H1 (cell line): ENCODE results near the gene PSG2. TPM values are rescaled to one million over a fixed set of nuclear protein-coding genes. Genes with fewer than 3 reads are reported as not detected.
"Not testable (repeated sequence)": the region's sequence is repeated elsewhere in the genome, so short reads cannot be mapped to it uniquely, and the experiment has no call there.

ENCODE experiments used
- CTCF ChIA-PET: fragments of 300-600 bp; sonication (Branson Sonifier 250); formaldehyde crosslinking; loops from one replicate; lab custom pipeline; 2021; ENCODE audit not compliant: partially characterized antibody; lab: Charles Lee
- POLR2A ChIA-PET: fragments of 300-600 bp; sonication (Branson Sonifier 250); formaldehyde crosslinking; loops from one replicate; lab custom pipeline; 2021; ENCODE audit warnings: inconsistent platforms; ENCODE audit not compliant: partially characterized antibody; lab: Charles Lee
- DNase-seq, 2 experiments: peaks; one replicate each; pipeline versions ENCODE4 v3.0.0 to v3.0.0-alpha.2; 2010 to 2022; ENCODE audit warnings: low spot score in 2 of 2, low read depth in 1 of 2, mixed read lengths in 1 of 2
- FAIRE-seq: peaks from 2 replicates; lab custom pipeline; 2011; peaks lifted over from hg19 to GRCh38; lab: Jason Lieb, UNC
- H2AFZ ChIP-seq: 2 replicates; pipeline ENCODE4 v1.8.1; 2012; ENCODE audit warnings: low read length, inconsistent platforms
- H2AK5ac ChIP-seq: 2 replicates; pipeline ENCODE4 v1.6.1; 2013; ENCODE audit warnings: low read depth, low read length
- H2BK120ac ChIP-seq: replicated peaks from 2 replicates; pipeline ENCODE3; 2013; ENCODE audit warnings: low read depth, low read length, inconsistent platforms
- H2BK12ac ChIP-seq: 2 replicates; pipeline ENCODE4 v1.6.1; 2013; ENCODE audit warnings: low read depth, low read length
- H2BK15ac ChIP-seq: 2 replicates; pipeline ENCODE4 v1.6.1; 2013; ENCODE audit warnings: low read length
- H2BK20ac ChIP-seq: 2 replicates; pipeline ENCODE4 v1.6.1; 2013; ENCODE audit warnings: low read length
- H2BK5ac ChIP-seq: 2 replicates; pipeline ENCODE4 v1.6.1; 2013; ENCODE audit warnings: low read depth, low read length
- H3K14ac ChIP-seq: 2 replicates; pipeline ENCODE4 v1.6.1; 2013; ENCODE audit warnings: inconsistent platforms; ENCODE audit not compliant: insufficient read length
- H3K18ac ChIP-seq: 2 replicates; pipeline ENCODE4 v1.6.1; 2013; ENCODE audit warnings: low read length; ENCODE audit errors: extremely low read depth
- H3K23ac ChIP-seq: 2 replicates; pipeline ENCODE4 v1.6.1; 2013; ENCODE audit warnings: inconsistent platforms; ENCODE audit not compliant: insufficient read length
- H3K23me2 ChIP-seq: 2 replicates; pipeline ENCODE4 v1.6.1; 2013; ENCODE audit warnings: low read depth, low read length
- H3K27ac ChIP-seq: 2 replicates; pipeline ENCODE4 v1.6.1; 2011; ENCODE audit warnings: low read depth, low read length, inconsistent platforms
- H3K27me3 ChIP-seq, 4 experiments: replicated peaks in 1 of 4; 1 replicate in 1 of 4; 2 replicates in 3 of 4; pipeline versions ENCODE4 v1.6.1 to v1.8.1; 2011 to 2013; ENCODE audit warnings: low read length in 3 of 4, mild to moderate bottlenecking in 3 of 4, inconsistent platforms in 2 of 4, mixed read lengths in 2 of 4, moderate library complexity in 1 of 4; ENCODE audit not compliant: control insufficient read depth in 3 of 4, insufficient read depth in 3 of 4; ENCODE audit errors: extremely low read depth in 1 of 4
- H3K36me3 ChIP-seq, 4 experiments: 2 replicates each; pipeline versions ENCODE4 v1.6.1 to v1.8.1; 2011 to 2013; ENCODE audit warnings: mild to moderate bottlenecking in 4 of 4, low read length in 3 of 4, moderate library complexity in 2 of 4, control low read depth in 1 of 4, inconsistent platforms in 1 of 4; ENCODE audit not compliant: insufficient read depth in 4 of 4, control insufficient read depth in 2 of 4
- H3K4ac ChIP-seq: replicated peaks from 2 replicates; pipeline ENCODE3; 2013; ENCODE audit warnings: low read length, low read depth, mixed read lengths, inconsistent platforms; ENCODE audit not compliant: insufficient read length
- H3K4me1 ChIP-seq, 4 experiments: replicated peaks in 1 of 4; 1 replicate in 1 of 4; 2 replicates in 3 of 4; pipeline versions ENCODE4 v1.6.1 to v1.8.1; 2011 to 2013; ENCODE audit warnings: low read length in 3 of 4, inconsistent platforms in 2 of 4, mixed read lengths in 1 of 4; ENCODE audit not compliant: insufficient read depth in 4 of 4, control insufficient read depth in 3 of 4
- H3K4me2 ChIP-seq, 2 experiments: 2 replicates each; pipeline versions ENCODE4 v1.6.1 to v1.8.1; 2011 to 2013; ENCODE audit warnings: low read depth in 2 of 2, low read length in 2 of 2, control low read depth in 1 of 2, inconsistent platforms in 1 of 2, mild to moderate bottlenecking in 1 of 2; ENCODE audit not compliant: insufficient read depth in 1 of 2
- H3K4me3 ChIP-seq, 4 experiments: fragments of 200-600, 300-600 bp in 1 of 4; sonication (generic), shearing (Covaris generic), sonication (Bioruptor Twin) in 1 of 4; 2 replicates each; pipeline versions ENCODE4 v1.5.1 to v1.8.1; 2011 to 2016; ENCODE audit warnings: low read length in 4 of 4, low read depth in 3 of 4, control low read depth in 2 of 4, inconsistent platforms in 2 of 4, mild to moderate bottlenecking in 2 of 4, mixed read lengths in 1 of 4, moderate library complexity in 1 of 4; ENCODE audit not compliant: insufficient read depth in 2 of 4; ENCODE audit errors: extremely low read depth in 1 of 4
- H3K56ac ChIP-seq: replicated peaks from 2 replicates; pipeline ENCODE3; 2013; ENCODE audit warnings: low read depth, mild to moderate bottlenecking, mixed read lengths, low read length, inconsistent platforms; ENCODE audit not compliant: insufficient read length
- H3K79me1 ChIP-seq: 2 replicates; pipeline ENCODE4 v1.6.1; 2013; ENCODE audit warnings: low read depth, low read length, control low read depth
- H3K79me2 ChIP-seq, 2 experiments: 2 replicates each; pipeline versions ENCODE4 v1.6.1 to v1.8.1; 2012 to 2013; ENCODE audit warnings: low read length in 2 of 2, mild to moderate bottlenecking in 2 of 2, inconsistent platforms in 1 of 2; ENCODE audit not compliant: insufficient read depth in 2 of 2, control insufficient read depth in 1 of 2
- H3K9ac ChIP-seq, 4 experiments: replicated peaks in 1 of 4; 1 replicate in 1 of 4; 2 replicates in 3 of 4; pipeline versions ENCODE4 v1.6.1 to v1.8.1; 2011 to 2013; ENCODE audit warnings: low read depth in 3 of 4, low read length in 3 of 4, control low read depth in 2 of 4, mild to moderate bottlenecking in 2 of 4, moderate library complexity in 2 of 4, inconsistent platforms in 1 of 4; ENCODE audit errors: extremely low read depth in 1 of 4
- H3K9me3 ChIP-seq, 2 experiments: 2 replicates each; pipeline versions ENCODE4 v1.6.1 to v1.8.1; 2012 to 2013; ENCODE audit warnings: mild to moderate bottlenecking in 2 of 2, moderate library complexity in 2 of 2, control low read depth in 1 of 2, inconsistent platforms in 1 of 2, low read depth in 1 of 2, low read length in 1 of 2, mixed read lengths in 1 of 2; ENCODE audit not compliant: insufficient read depth in 2 of 2
- H4K20me1 ChIP-seq, 2 experiments: replicated peaks in 1 of 2; 2 replicates each; pipeline versions ENCODE3 to v1.8.1; 2011 to 2013; ENCODE audit warnings: inconsistent platforms in 2 of 2, low read length in 2 of 2, mild to moderate bottlenecking in 1 of 2; ENCODE audit not compliant: insufficient read depth in 2 of 2, control insufficient read depth in 1 of 2
- H4K5ac ChIP-seq: 2 replicates; pipeline ENCODE4 v1.6.1; 2013; ENCODE audit warnings: low read length, low read depth, mixed read lengths, inconsistent platforms; ENCODE audit not compliant: insufficient read length
- H4K8ac ChIP-seq: 2 replicates; pipeline ENCODE4 v1.8.0; 2013; ENCODE audit warnings: mild to moderate bottlenecking, moderate library complexity, low read length, inconsistent platforms; ENCODE audit not compliant: insufficient read depth; ENCODE audit errors: extremely low read depth
- H4K91ac ChIP-seq: replicated peaks from 2 replicates; pipeline ENCODE3; 2013; ENCODE audit warnings: low read length, mixed read lengths, inconsistent platforms; ENCODE audit not compliant: insufficient read length
- WGBS, 2 experiments: shearing (Covaris generic) in 1 of 2; methylation state at CpG; one replicate each; pipeline versions ENCODE4 v1.1.6 to v1.1.7; 2013 to 2015; ENCODE audit warnings: low lambda C conversion rate in 2 of 2, mixed read lengths in 2 of 2, inconsistent platforms in 1 of 2, low coverage in 1 of 2, missing lambda C conversion rate in 1 of 2; ENCODE audit not compliant: insufficient replicate concordance in 2 of 2, insufficient coverage in 1 of 2, insufficient read length in 1 of 2; ENCODE audit errors: extremely low coverage in 1 of 2, missing lambda C conversion rate in 1 of 2; 5-methylcytosine and 5-hydroxymethylcytosine counted together
- polyA plus RNA-seq, 7 experiments: library from polyadenylated mRNA; depleted of rRNA in 3 of 7; stranded (reverse) in 5 of 7; unstranded in 2 of 7; fragments of >200 nt in 5 of 7; fragments of 200-250 nt in 2 of 7; gene quantifications; 1 replicate in 5 of 7; 2 replicates in 1 of 7; 4 replicates in 1 of 7; pipeline versions ENCODE4 v1.2.1 to v1.2.3, GENCODE V29; 2011 to 2013; ENCODE audit warnings: missing spikeins in 2 of 7, mixed read lengths in 2 of 7
- total RNA-seq: library from RNA; stranded (reverse); fragmentation: NEBNext Ultra II Directional; extraction: Animal tissue kit (Norgen Biotek cat#: 25700); gene quantifications from 2 replicates; pipeline ENCODE4 v1.2.1, GENCODE V29; 2021

PSG2 gene
- total and polyA plus RNA-seq, 2 of the 8 experiments (the other 6 are each of a cell fraction or from before 2014, with no cell fraction given) = not detected

- CTCF ChIA-PET, H3K27me3 ChIP-seq, H4K5ac ChIP-seq, H3K79me1 ChIP-seq, H4K91ac ChIP-seq, H2BK15ac ChIP-seq, H3K36me3 ChIP-seq, H3K4me2 ChIP-seq, H2BK12ac ChIP-seq, H3K56ac ChIP-seq, H2BK5ac ChIP-seq, H3K4ac ChIP-seq, FAIRE-seq, POLR2A ChIA-PET, H2AK5ac ChIP-seq, H3K4me3 ChIP-seq, DNase-seq, H3K23me2 ChIP-seq, H3K27ac ChIP-seq, H3K18ac ChIP-seq, H2BK20ac ChIP-seq, H4K20me1 ChIP-seq, H3K9ac ChIP-seq, H3K14ac ChIP-seq, H3K23ac ChIP-seq, H3K79me2 ChIP-seq, H3K4me1 ChIP-seq, H4K8ac ChIP-seq, H2BK120ac ChIP-seq, H2AFZ ChIP-seq: not testable (repeated sequence)
- H3K9me3 ChIP-seq = peaks cover 17 to 27% of the 10 kb centered on the region in 2 experiments; a peak in 3 of 4 replicates
Observed at GRCh38 chr19:43115064-43115463, 32.6 kb upstream of the PSG2 start.

- FAIRE-seq, H3K4ac ChIP-seq, H3K4me1 ChIP-seq, H4K20me1 ChIP-seq, H3K9ac ChIP-seq, H3K4me3 ChIP-seq, H4K91ac ChIP-seq, H3K79me1 ChIP-seq, H4K5ac ChIP-seq, H3K36me3 ChIP-seq, H3K4me2 ChIP-seq, H3K27me3 ChIP-seq, H2AFZ ChIP-seq, H2BK12ac ChIP-seq, H3K27ac ChIP-seq, H3K23ac ChIP-seq, H2AK5ac ChIP-seq, POLR2A ChIA-PET, H3K56ac ChIP-seq, H3K79me2 ChIP-seq, H2BK15ac ChIP-seq, DNase-seq, H4K8ac ChIP-seq, H2BK120ac ChIP-seq, H3K23me2 ChIP-seq, CTCF ChIA-PET, H2BK20ac ChIP-seq, H2BK5ac ChIP-seq, H3K18ac ChIP-seq, H3K14ac ChIP-seq: not testable (repeated sequence)
- peaks cover 16 to 25% of the 10 kb centered on the region in 2 experiments; a peak in 3 of 4 replicates for H3K9me3 ChIP-seq
- WGBS, 2 experiments = 80% methylated on average over 2 of the region's 2 CpGs; no CpG with 5 or more reads in 1 of the 2 experiments
Observed at GRCh38 chr19:43114626-43115025, 32.1 kb upstream of the PSG2 start.
